ENCODE measurements around the gene IL19. TPM values are rescaled to one million over a fixed set of nuclear protein-coding genes. Genes with fewer than 3 reads are reported as not detected.

Gene IL19
- total and polyA plus RNA-seq, 8 donors = not detected

DNA sequence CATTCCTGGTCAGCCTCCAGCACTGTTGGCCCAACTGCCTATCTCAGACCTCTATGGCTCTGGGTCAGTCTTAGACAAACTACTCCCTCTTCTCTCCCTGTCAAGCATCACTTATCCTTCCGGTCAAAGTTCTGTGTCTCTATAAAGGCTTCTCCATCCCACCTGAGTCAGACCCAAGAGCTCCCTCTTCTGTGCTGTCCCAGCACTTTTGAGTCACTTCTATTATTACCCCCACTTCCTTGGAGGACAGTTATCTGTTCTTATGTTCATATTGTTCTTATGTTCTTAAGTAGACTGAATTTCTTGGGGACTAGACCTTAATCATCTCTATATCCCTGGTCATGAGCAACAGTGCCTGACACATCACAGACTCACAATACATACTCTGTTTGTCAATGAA lies 30.9 kb downstream of the IL19 start:
- no peaks in the 10 kb centered on the region for H3K27me3 ChIP-seq
- no peak overlapping the region for H3K27ac ChIP-seq
- no peak for DNase-seq
- intact Hi-C loops (cut with DNase I) = no loop called here
- H3K36me3 ChIP-seq = no peaks in the 10 kb centered on the region
- H3K4me3 ChIP-seq = no peak overlapping the region
- no peak for FAIRE-seq
- WGBS, 2 donors = 83 to 91% methylated on average over 1 of the region's 1 CpG
- H3K9me3 ChIP-seq = no peaks in the 10 kb centered on the region
- TF ChIP-seq, protein P1, sequence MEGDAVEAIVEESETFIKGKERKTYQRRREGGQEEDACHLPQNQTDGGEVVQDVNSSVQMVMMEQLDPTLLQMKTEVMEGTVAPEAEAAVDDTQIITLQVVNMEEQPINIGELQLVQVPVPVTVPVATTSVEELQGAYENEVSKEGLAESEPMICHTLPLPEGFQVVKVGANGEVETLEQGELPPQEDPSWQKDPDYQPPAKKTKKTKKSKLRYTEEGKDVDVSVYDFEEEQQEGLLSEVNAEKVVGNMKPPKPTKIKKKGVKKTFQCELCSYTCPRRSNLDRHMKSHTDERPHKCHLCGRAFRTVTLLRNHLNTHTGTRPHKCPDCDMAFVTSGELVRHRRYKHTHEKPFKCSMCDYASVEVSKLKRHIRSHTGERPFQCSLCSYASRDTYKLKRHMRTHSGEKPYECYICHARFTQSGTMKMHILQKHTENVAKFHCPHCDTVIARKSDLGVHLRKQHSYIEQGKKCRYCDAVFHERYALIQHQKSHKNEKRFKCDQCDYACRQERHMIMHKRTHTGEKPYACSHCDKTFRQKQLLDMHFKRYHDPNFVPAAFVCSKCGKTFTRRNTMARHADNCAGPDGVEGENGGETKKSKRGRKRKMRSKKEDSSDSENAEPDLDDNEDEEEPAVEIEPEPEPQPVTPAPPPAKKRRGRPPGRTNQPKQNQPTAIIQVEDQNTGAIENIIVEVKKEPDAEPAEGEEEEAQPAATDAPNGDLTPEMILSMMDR (IDR thresholded peaks at IDR 0.05) = no peak
- no peak for ATAC-seq
- peaks cover 3 to 15% (median 6%) of the 10 kb centered on the region in 3 donors for H3K4me1 ChIP-seq

DNA sequence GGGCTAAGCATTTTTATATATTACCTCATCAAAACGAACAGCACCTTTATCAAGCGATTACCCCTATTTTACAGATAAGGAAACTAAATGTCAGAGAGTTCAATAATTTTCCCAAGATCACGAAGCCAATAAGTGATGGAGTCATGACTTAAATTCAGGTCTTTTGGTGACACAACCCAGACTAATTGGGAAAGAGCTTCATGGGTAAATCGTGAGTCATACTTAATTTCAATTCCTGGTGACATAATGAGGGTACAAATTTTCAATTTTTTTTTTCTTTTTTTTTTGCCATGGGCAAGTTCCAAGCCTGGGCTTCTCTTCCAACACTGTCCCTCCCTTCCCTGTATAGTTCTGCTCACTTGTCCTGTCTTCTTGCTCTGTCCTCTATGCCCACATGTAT lies 31.8 kb downstream of the IL19 start:
- Histone ChIP-seq H3K36me3 (no peaks in the 10 kb centered on the region), H3K9me3 (no peaks in the 10 kb centered on the region), H3K4me1 (peaks cover under 1 to 6% (median 5%) of the 10 kb centered on the region in 3 donors), H3K4me3 (no peak overlapping the region), H3K27ac (no peak overlapping the region), H3K27me3 (no peaks in the 10 kb centered on the region)
- FAIRE-seq (no peak), ATAC-seq (no peak), DNase-seq (no peak)
- intact Hi-C loops (cut with DNase I) = no loop called here
- TF ChIP-seq, protein P1 (IDR thresholded peaks at IDR 0.05) = no peak
- WGBS, 2 donors = 72 to 78% methylated on average over 4 of the region's 4 CpGs

DNA sequence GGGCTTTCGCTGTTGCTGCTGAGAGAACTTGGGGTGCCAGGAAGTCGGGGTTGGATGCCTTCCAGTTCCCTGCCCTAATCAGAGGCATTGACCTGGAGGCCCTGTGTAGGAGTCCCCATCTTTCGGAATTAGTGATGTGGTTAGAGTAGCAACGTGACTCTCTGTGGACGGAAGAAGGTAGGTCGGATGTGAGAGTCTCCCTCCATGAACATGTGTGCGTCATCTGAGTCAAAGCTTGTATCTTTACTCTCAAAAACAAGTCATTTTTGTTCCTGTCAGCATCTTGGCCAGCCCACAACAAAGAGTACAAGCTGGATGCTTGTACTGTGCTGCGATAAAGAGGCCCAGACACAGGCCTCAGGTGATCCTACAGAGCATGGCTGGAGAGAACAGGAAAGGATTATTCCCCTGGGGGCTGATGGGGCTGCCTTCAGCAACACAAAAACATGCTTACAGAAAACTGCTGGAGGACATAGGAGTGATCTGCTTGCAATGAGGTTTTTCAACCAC lies 32.7 kb downstream of the IL19 start:
- H3K4me1 ChIP-seq = peaks cover 0 to under 1% (median 0%) of the 10 kb centered on the region in 3 donors
- 90% methylated on average over 8 of the region's 8 CpGs for WGBS, 2 donors
- TF ChIP-seq, protein P1 (IDR thresholded peaks at IDR 0.05) = no peak
- FAIRE-seq = no peak
- no peak overlapping the region for H3K27ac ChIP-seq
- no peaks in the 10 kb centered on the region for H3K36me3 ChIP-seq
- no peaks in the 10 kb centered on the region for H3K27me3 ChIP-seq
- intact Hi-C loops (cut with DNase I) = no loop called here
- no peak for DNase-seq
- ATAC-seq = peak in 2 of 4 donors; percentile 12 to 33
- H3K4me3 ChIP-seq = no peak overlapping the region
- H3K9me3 ChIP-seq = no peaks in the 10 kb centered on the region

DNA sequence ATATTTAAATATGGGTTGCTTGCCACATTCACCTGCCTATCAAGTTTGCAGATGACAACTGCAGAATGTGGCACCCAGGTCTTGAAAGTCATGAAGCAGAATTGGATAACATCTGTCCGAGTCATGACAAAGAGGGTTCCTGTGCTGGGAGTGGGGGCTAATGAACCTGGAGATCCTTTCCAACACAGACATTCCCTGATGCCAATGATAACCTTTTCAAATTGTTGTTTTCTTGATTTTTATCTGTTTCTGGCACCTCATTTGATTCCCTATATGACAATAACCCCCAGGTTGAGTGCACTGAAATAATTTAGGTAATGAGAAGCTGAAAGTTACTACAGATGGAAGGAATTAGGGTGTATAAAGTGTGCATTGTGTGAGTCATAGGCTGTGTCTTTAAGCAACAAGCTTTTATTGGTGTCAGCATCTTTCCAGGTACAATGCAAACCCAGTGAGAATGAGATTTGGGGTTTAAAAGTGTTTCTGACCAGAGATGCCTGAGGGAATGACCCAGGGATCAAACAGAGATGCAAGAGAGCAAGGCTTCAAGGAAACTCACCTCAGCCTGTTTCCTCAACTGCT lies 33.7 kb downstream of the IL19 start:
- Histone ChIP-seq H3K27ac (no peak overlapping the region), H3K36me3 (no peaks in the 10 kb centered on the region), H3K9me3 (no peaks in the 10 kb centered on the region), H3K4me3 (no peak overlapping the region), H3K27me3 (no peaks in the 10 kb centered on the region), H3K4me1 (no peaks in the 10 kb centered on the region)
- TF ChIP-seq, protein P1 (IDR thresholded peaks at IDR 0.05) = no peak
- intact Hi-C loops (cut with DNase I) = no loop called here
- no peak for ATAC-seq
- FAIRE-seq = no peak
- DNase-seq = no peak
- 79 to 89% methylated on average over 1 of the region's 1 CpG for WGBS, 2 donors

DNA sequence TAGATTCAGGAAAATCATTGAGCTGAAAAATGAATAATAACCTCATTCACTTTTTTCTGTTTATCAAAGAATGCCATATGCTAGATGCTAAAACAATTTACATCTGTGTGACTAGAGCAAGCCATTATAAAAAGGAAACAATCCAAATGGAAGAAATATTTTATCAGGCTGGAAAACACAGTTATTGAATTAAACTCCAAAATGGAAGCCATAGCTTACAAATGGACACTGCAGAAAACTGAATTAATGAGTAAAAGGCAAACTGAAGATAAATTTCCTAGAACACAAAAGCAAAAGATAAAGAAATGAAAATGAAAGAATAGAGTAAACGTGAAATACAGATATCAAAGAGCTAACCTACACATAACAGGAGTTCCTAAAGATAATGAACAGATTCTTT lies 34.8 kb downstream of the IL19 start:
- no peak for ATAC-seq
- Histone ChIP-seq H3K4me3 (no peak overlapping the region), H3K36me3 (no peaks in the 10 kb centered on the region), H3K4me1 (no peaks in the 10 kb centered on the region), H3K27me3 (no peaks in the 10 kb centered on the region), H3K27ac (no peak overlapping the region), H3K9me3 (no peaks in the 10 kb centered on the region)
- no peak for DNase-seq
- TF ChIP-seq, protein P1 (IDR thresholded peaks at IDR 0.05) = no peak
- WGBS, 2 donors = 30 to 43% methylated on average over 1 of the region's 1 CpG
- no peak for FAIRE-seq
- intact Hi-C loops (cut with DNase I) = no loop called here

Data from pancreas (tissue), 10 donors.